SW480 (cell line): ENCODE measurements around the gene SLC4A8.

Experiments
- DNase-seq: peaks from one replicate; pipeline ENCODE4 v3.0.0-alpha.2; 2016; ENCODE audit warnings: low spot score

The SLC4A8 gene

DNA sequence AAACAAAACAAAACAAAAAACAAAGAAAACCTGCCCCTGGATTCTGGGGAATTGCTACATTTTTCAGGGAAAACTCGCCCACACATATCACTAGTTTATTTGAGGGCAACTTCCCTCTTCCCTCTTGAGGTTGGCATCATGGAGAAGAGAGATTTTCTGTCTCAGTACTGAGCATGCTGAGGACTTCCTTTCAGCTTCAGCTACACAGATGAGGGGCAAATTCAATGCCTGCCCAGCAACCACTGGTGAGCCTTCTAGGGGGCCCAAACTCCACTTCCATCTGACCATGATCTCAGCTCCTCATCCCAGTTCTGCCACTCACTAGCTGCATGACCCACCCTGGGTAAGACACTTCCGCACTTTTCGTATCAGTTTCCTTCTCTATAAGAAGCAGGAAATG, 103.3 kb downstream of the SLC4A8 start:
- no peak for DNase-seq

DNA sequence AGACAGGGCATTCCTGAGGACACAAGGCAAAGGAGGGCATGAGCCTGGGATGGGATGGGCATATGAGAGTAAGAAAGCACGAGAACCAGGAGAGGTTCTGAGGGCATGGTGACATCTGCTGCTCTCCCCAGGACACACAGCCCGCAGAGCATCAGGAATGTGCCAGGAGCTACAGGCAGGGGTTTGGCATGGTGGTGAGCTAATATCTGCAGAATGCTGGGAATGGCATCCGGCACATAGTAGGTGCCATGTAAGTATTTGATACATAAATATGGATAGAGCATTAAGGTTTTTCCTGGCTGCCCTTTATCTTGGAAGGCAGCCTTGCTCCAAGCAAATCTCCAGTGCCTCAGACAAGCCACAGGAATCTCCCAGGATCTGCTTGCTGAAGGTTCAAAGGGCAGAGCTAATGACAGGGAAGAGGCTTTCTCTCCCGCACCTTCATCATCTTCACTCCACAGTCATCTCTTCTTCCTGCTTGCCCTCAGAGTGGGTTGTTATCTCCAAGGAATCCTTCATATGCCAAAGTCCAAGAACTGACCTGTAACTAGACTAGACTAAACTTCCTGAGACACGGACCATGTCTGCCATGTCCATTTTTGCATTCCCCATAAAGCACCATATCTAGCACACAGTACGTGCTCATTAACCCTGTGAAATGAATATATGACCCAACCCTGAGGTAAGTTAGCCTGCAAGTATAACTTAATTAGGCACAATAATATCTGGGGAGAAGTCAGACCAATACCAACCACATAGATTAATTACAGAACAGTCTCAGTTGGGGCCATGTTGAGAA, 104.4 kb downstream of the SLC4A8 start:
- DNase-seq = no peak

DNA sequence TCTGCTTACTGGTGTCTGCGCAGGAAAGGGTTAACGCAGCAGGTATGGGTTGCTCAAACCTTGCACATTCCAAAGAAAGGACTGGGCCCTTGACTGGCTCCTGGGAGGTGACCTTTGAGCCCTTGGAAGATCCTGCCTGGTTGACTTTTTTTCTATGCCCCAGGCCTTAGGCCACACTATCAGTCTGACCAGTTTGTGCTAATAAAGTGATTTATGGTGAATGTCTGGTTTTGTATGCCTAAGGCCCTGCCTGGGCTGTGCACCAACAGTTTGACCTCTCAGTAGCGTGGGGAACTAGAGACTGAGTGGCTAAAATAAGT, 105.0 kb downstream of the SLC4A8 start:
- DNase-seq = no peak

DNA sequence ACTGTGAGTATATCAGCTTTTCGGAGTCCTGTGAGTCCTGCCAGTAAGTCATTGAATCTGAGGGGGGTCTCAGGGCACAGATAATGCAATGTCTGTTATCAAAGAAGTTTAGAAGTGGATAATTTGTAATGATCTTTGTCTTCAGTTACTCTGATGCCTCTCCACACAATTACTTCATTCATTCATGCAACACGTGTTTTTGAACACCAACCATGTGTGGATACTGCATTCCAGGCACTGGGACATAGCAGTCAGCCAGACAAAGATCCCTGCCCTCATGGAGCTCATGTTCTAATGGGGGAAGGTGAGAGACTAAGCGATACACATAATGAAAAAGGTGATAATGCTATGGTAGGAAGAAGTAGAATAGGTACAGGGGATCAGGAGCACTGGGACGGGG, 105.6 kb downstream of the SLC4A8 start:
- no peak for DNase-seq

DNA sequence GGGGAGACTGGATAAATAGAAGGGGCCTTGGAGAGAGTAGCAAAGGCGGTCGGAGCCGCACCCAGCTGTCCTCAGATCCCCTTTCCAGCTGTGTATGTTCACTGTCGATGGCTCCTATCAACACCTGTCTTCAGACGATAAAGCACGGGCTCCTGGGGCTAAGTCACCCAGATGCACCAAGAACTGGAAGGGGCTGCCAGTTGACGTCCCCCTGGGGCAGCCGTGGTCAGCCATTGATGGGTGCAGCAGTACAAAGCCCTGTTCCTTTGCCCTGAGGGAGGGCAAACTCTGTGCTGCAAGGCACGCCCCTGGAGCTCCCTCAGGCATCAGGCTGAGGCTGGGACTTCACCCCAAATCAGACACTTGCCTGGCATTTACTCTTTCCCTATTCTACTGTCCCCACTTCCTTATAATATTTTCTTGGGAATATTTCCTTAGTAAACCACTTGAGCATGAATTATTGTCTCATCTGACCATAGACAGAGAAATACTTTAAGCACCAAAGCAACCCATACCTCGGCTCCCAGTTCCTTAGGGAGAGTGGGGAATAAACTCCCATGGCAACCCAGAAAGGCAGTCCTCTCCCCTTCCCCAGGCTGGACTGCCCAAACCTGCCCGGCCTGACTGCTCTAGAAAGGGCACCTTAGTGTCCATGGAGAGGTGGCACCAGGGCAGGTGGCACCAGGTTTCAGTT, 106.8 kb downstream of the SLC4A8 start:
- no peak for DNase-seq

DNA sequence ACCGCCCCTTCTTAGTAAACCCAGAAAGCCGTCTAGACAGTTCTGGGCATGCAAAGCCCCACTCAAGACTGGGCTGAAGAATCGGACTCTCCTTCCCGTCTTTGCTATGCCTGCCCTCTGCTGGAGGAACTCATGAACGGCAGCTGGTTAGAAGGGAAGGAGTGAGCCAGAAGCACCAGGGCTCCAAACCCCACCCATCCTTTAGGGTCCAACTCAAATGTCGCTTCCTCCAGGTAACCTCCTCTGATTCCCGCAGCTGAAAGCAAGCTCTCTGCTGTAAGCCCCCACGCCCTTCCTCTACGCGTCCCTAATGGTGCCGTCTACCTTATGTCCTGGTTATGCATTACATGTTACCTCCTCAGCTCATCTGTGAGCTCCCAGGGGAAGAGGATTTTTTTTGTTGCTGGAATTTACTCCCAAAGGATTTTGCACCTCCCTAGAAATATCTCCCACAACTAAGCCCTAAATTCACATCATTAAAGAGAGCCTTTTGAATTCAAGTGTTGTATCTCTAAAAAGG, 107.4 kb downstream of the SLC4A8 start:
- DNase-seq = peak; percentile 75

DNA sequence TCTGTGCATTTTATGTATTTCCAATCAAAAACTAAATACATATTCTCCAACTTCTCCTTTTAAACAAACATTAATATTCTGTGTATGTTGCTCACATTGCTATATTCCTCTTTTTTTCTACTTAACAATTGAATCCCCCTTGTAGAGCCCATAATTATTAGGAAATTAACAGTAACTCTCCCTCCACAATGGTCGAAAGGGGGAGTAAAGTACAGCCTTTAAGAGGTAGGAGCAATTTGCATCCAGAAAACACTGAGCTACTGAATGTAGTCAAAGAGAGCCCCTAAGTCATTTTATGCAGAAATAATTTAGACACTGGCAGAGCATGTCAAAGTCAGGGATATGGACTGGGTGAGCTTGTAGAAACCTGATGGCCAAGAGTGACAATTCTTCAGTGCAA, 109.2 kb downstream of the SLC4A8 start:
- peak; percentile 31 for DNase-seq

DNA sequence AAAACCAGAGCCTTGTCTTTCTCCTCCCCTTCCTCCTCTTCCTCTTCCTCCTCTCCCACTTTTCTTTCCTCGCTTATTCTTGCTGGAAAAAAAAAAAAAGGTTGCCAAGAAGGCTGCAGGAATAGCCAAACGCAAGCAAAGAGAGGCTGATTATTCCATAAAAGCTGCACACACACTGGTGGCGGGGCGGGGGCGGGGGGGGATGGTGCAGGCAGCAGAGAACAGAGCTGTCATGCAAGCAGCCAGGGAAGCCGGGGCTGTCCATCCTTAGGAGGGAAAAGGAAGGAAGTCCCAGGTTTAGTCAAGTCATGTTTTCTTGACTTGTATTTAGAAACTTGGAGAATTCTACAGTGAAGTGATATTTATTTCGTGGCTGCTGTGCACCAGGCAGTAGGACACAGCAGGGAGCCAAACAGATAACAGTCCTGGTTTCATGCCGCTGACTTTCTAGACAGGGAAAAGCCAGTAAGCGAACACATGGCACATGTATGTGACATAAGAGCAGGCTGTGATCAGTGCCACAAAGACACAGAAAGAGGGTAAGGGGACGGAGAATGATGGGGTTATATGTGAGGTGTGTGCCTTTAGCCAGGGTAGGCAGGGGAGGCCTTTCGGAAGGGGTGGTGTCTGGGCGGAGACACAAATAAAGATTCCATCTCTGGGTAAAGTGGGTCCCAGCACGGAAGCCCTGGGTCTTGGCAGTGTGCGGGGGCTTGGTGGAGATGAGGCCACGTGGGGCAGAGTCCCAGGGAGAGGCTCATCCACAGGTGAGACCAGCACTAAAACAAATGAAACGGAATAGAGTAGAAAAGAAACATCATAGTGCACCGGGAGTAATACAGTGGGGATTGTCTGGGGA, 109.8 kb downstream of the SLC4A8 start:
- no peak for DNase-seq

DNA sequence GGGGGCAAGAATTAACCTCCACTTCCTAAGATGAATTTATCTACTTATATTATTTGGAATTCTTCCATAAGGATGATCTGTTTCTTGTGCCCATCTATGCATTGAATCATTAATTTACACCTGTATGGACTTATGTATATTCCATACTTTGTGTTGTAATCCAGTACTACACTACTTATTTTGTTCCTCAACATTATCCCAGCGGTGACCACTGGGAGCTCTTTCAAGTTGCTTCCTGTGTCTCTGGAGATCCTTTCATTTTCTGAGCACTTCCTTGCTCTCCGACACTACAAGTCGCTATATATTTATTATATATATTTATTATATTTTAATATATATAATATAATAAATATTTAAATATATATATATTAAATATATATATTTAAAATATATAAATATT, 111.5 kb downstream of the SLC4A8 start:
- no peak for DNase-seq

DNA sequence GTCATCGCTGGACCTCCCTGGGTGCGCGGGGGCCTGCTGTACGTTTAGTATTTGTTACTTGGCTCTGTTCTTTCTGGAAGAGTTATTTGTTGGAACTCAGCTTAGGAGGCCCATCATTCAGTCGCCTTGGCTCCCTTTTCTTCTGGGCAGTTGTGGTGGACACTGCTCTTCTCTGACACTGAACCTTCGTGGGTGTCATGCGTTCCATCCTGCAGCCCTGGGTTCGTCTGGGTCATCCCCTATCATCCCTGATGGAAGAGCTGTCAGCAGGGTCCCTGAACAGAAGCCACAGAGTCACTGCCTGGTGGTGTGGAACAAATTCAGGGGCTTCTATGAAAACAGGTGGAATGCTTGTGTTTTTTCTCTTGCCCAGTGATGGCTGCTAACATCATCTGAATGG, 113.5 kb downstream of the SLC4A8 start:
- no peak for DNase-seq

DNA sequence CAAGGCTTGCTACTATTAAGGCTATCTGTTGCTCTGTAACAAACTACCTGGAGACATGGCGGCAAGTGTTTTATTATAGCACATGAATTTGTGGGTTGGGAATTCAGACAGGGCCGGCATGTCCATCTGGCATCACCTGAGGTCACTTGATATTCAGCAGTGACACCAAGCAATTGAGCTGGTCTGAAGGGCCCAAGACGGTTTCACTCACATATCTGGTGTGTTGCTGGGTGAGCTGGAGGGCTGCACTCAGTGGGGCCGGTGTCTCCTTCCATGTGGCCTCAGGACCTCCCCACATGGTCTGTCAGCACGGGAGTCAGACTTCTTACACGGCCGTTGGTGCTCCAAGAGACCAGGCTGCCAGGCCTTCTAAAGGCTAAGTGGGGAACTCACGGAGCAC, 114.0 kb downstream of the SLC4A8 start:
- no peak for DNase-seq

DNA sequence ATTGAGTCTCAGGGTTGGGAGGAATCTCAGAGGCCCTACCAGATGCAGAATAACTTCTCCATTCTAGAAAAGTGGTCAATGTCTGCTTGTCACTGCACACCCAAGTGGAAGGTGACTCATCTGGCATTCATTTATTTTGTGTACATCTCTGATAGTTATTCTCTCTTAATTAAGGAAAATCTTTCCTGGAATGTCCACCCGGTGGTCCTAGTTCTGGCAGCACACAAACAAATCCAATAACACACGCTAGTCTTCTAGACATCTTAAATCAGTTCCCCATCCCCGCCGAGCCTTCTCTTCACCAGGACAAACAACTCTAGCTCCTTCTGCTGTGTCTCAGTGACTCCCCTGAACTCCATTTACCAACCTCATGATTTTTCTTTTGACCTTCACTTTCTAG, 116.4 kb downstream of the SLC4A8 start:
- DNase-seq = no peak

DNA sequence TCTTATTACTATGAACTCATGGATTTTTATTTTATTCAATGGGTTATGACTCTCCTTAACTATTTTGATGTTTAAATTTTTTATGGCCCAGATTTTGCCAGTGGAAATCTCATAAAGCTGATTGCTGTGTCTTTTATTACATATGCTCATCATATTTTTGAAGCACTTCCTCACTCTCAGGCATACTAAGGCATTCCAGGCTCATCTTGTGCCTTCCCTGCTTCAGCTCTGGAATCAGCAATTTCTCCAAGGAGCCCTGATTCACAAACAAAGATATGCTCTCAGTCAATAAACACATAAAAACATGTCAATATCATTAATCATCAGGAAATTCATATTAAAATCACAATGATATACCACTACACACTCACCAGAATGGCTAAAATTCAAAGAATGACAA, 121.5 kb downstream of the SLC4A8 start:
- no peak for DNase-seq

DNA sequence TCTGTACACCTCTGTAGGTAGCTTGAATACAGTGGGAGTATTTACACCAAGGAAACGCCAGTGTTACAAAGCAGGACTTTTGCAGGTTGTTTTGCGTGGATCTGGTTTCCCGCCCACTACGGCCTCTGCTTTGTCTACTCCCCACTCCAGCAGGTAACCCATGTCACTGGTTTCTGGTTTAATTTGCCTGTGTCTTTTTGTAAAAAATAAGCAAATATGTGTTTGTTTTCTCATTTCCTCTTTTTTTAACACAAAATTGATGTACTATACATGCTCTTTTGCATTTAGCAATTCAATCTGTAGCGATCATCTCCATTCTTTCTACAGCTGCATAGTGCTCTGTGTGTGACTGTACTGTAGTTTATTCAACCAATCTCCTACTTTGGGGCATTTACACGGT, 123.0 kb downstream of the SLC4A8 start:
- DNase-seq = no peak

DNA sequence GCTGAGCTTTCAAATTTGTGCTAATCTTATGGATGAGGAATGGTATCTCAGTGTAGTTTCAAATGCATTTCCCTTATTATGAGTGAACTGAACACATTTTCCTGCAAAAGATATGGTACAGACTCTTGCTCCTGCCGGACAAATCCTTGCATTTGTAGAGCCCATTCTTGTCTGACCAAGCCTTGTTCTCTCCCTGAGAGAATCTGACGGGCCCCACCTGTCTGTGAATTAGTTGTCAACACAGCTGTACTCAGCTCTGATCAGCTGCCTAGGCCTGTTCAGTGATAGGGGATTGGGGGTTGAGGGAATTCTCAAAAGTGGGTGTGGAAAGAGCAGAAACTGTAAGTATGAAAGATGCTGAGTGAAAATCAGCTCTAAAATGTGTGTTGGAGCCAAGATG, 123.6 kb downstream of the SLC4A8 start:
- DNase-seq = no peak

DNA sequence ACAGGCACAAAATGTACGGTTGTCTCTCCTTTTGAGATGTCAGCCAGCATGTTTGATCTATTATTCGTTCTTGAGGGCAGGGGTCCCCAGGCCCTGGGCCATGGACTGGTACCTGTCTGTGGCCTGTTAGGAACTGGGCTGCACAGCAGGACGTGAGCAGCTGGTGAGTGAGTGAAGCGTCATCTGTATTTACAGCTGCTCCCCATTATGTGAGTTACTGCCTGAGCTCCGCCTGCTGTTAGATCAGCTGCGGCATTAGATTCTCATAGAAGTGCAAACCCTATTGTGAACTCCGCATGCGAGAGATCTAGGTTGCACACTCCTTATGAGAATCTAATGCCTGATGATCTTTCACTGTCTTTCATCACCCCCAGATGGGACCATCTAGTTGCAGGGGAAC, 125.0 kb downstream of the SLC4A8 start:
- no peak for DNase-seq
